A549 (cell line): ENCODE data around the gene MRPL55. TPM values are rescaled to one million over a fixed set of nuclear protein-coding genes. Genes with fewer than 3 reads are reported as not detected.

ENCODE experiments used
- ATAC-seq, 2 experiments: fragments of 200-7000 bp in 1 of 2; fragments of >200 bp in 1 of 2; cut with Nextera tagmentation in 1 of 2; cut with Tn5 transposase in 1 of 2; 3 replicates each; pipeline versions ENCODE4 v1.8.0 to v1.9.1; 2018 to 2020; ENCODE audit warnings: mild to moderate bottlenecking in 1 of 2, moderate library complexity in 1 of 2
- CTCF ChIA-PET: fragments of 300-600 bp; sonication (Branson Sonifier 250); formaldehyde crosslinking; extraction: SDS; loops from one replicate; lab custom pipeline; 2021; ENCODE audit warnings: antibody characterized with exemption, inconsistent platforms; lab: Yijun Ruan, JAX
- POLR2A ChIA-PET: fragments of 350-600 bp; formaldehyde crosslinking; extraction: SDS; loops from one replicate; lab custom pipeline; 2021; ENCODE audit warnings: antibody characterized with exemption, inconsistent platforms; lab: Yijun Ruan, JAX
- DNase-seq, 2 experiments: peaks; one replicate each; pipeline versions ENCODE4 v3.0.0 to v3.0.0-alpha.2; 2011 to 2016; ENCODE audit warnings: low read depth in 1 of 2, low spot score in 1 of 2
- FAIRE-seq: peaks from 2 replicates; lab custom pipeline; 2011; peaks lifted over from hg19 to GRCh38; lab: Jason Lieb, UNC
- H3K27ac ChIP-seq, 2 experiments: fragments of >200 bp; sonication (Bioruptor Twin); formaldehyde crosslinking; 3 replicates each; pipeline ENCODE4 v1.5.1; 2016 to 2017
- H3K4me1 ChIP-seq: fragments of >200 bp; sonication (Bioruptor Twin); formaldehyde crosslinking; 3 replicates; pipeline ENCODE4 v1.6.1; 2016
- H3K4me2 ChIP-seq: fragments of >200 bp; sonication (Bioruptor Twin); formaldehyde crosslinking; 3 replicates; pipeline ENCODE4 v1.6.1; 2016
- H3K4me3 ChIP-seq: fragments of >200 bp; sonication (Bioruptor Twin); formaldehyde crosslinking; 3 replicates; pipeline ENCODE4 v1.5.1; 2016
- H3K9me3 ChIP-seq: fragments of >200 bp; sonication (Bioruptor Twin); formaldehyde crosslinking; 3 replicates; pipeline ENCODE4 v1.6.1; 2016
- CEBPB ChIP-seq, 2 experiments: fragments of >200 bp in 1 of 2; sonication (Bioruptor Twin) in 1 of 2; formaldehyde crosslinking in 1 of 2; IDR thresholded peaks; 2 replicates each; pipeline ENCODE4 v1.6.1; 2012 to 2016
- EHF ChIP-seq: fragments of 250-450 bp; sonication (Bioruptor Pico); IDR thresholded peaks from 2 replicates; pipeline ENCODE4 v1.5.0; 2020; ENCODE audit warnings: mild to moderate bottlenecking
- ESRRA ChIP-seq: fragments of 150-350 bp; IDR thresholded peaks from 2 replicates; pipeline ENCODE4 v1.6.1; 2014; ENCODE audit warnings: mild to moderate bottlenecking, low read length, borderline replicate concordance
- FOSB ChIP-seq: fragments of 250-450 bp; sonication (Bioruptor Pico); IDR thresholded peaks from 2 replicates; pipeline ENCODE4 v1.5.0; 2020; ENCODE audit warnings: mild to moderate bottlenecking, moderate library complexity
- FOXS1 ChIP-seq: fragments of 250-450 bp; sonication (Bioruptor Pico); IDR thresholded peaks from 2 replicates; pipeline ENCODE4 v1.5.0; 2020; ENCODE audit warnings: mild to moderate bottlenecking, moderate library complexity
- GATA3 ChIP-seq: IDR thresholded peaks from 2 replicates; pipeline ENCODE4 v1.6.1; 2012; ENCODE audit warnings: borderline replicate concordance
- HEYL ChIP-seq: fragments of 250-450 bp; sonication (Bioruptor Pico); IDR thresholded peaks from 2 replicates; pipeline ENCODE4 v1.8.0; 2021; ENCODE audit warnings: mild to moderate bottlenecking, moderate library complexity
- JUNB ChIP-seq: fragments of >200 bp; sonication (Bioruptor Twin); formaldehyde crosslinking; IDR thresholded peaks from 2 replicates; pipeline ENCODE4 v1.6.1; 2016
- KDM1A ChIP-seq: fragments of 200-600 bp; sonication (generic); IDR thresholded peaks from 2 replicates; pipeline ENCODE4 v1.6.1; 2016; ENCODE audit warnings: low read depth, mild to moderate bottlenecking
- MAZ ChIP-seq: fragments of 150-350 bp; IDR thresholded peaks from 2 replicates; pipeline ENCODE4 v1.6.1; 2014; ENCODE audit warnings: antibody characterized with exemption, low read depth, low read length, borderline replicate concordance
- NPAS2 ChIP-seq: fragments of 250-450 bp; sonication (Bioruptor Pico); IDR thresholded peaks from 2 replicates; pipeline ENCODE4 v1.8.0; 2022; ENCODE audit warnings: mild to moderate bottlenecking, moderate library complexity, borderline replicate concordance
- NR3C1 ChIP-seq: fragments of >200 bp; sonication (Bioruptor Twin); formaldehyde crosslinking; IDR thresholded peaks from 3 replicates; pipeline ENCODE4 v1.6.1; 2017
- RAD21 ChIP-seq, 2 experiments: fragments of >200 bp in 1 of 2; sonication (Bioruptor Twin) in 1 of 2; formaldehyde crosslinking in 1 of 2; IDR thresholded peaks in 1 of 2; conservative IDR thresholded peaks in 1 of 2; 2 replicates in 1 of 2; 3 replicates in 1 of 2; pipeline ENCODE4 v1.6.1; 2012 to 2018; ENCODE audit warnings: inconsistent platforms in 1 of 2
- RFX5 ChIP-seq: fragments of 450-650 bp; IDR thresholded peaks from 2 replicates; pipeline ENCODE4 v1.7.1; 2014; ENCODE audit warnings: antibody characterized with exemption, mild to moderate bottlenecking, moderate library complexity
- RNF2 ChIP-seq: fragments of 200-600 bp; sonication (generic); IDR thresholded peaks from 2 replicates; pipeline ENCODE4 v1.6.1; 2016; ENCODE audit warnings: low read depth, mild to moderate bottlenecking, antibody characterized with exemption, moderate library complexity, borderline replicate concordance
- SREBF2 ChIP-seq: fragments of 450-650 bp; IDR thresholded peaks from 2 replicates; pipeline ENCODE4 v1.6.1; 2014; ENCODE audit warnings: mild to moderate bottlenecking, moderate library complexity
- TFCP2L1 ChIP-seq: fragments of 250-450 bp; sonication (Bioruptor Pico); IDR thresholded peaks from 2 replicates; pipeline ENCODE4 v1.5.0; 2021; ENCODE audit warnings: mild to moderate bottlenecking
- WGBS: methylation state at CpG from one replicate; pipeline ENCODE4 v1.1.6; 2017; ENCODE audit errors: missing lambda C conversion rate; 5-methylcytosine and 5-hydroxymethylcytosine counted together
- polyA plus RNA-seq, 4 experiments: library from polyadenylated mRNA; depleted of rRNA in 3 of 4; stranded (reverse); fragments of >200 nt; fragmentation: RNase III in 1 of 4; extraction: RNeasy Plus Mini Kit Qiagen cat#74134 plus additional on column Dnase treatment in 1 of 4; gene quantifications; 2 replicates in 3 of 4; 3 replicates in 1 of 4; pipeline ENCODE4 v1.2.3, GENCODE V29; 2011 to 2017
- TF ChIP-seq, protein P1 (sequence below): fragments of >200 bp; sonication (Bioruptor Twin); formaldehyde crosslinking; IDR thresholded peaks from 3 replicates; pipeline ENCODE4 v1.5.1; 2016
- TF ChIP-seq, protein P2 (sequence below): fragments of 250-450 bp; sonication (Bioruptor Pico); IDR thresholded peaks from 2 replicates; pipeline ENCODE4 v1.5.0; 2020; ENCODE audit warnings: low read depth, mild to moderate bottlenecking, moderate library complexity
- TF ChIP-seq, protein P3 (sequence below): IDR thresholded peaks from 2 replicates; pipeline ENCODE4 v1.6.1; 2012; ENCODE audit warnings: low read depth, borderline replicate concordance
- TF ChIP-seq, protein P4 (sequence below): fragments of 250-450 bp; sonication (Bioruptor Pico); IDR thresholded peaks from 2 replicates; pipeline ENCODE4 v1.5.0; 2021; ENCODE audit warnings: mild to moderate bottlenecking, moderate library complexity, borderline replicate concordance

Gene MRPL55
- polyA plus RNA-seq, 2 of the 4 experiments (the other 2 are of a cell fraction) = 54.2 to 80.0 TPM

DNA sequence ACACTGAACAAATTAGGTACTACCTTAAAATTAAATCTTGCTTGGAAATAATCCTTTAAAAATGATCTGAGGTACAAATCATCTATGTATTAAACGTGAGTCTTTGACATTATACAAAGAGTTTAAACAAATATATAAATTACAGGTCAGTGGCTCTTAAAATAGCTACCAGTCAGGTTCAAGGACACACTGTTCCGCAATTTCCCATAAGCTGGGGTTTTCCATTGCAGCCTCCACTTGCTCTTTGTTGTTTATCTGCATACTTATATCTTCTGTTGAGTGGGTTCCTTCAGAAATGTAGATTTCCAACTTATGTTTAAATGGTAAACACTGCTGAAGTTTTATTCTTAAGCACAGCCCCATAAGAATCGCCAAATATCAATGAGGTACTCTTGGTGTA, 5.7 kb upstream of the MRPL55 start:
- TF ChIP-seq HEYL = no peak
- TF ChIP-seq CEBPB (IDR thresholded peaks at IDR 0.05) = no peak
- TF ChIP-seq KDM1A = no peak
- TF ChIP-seq RNF2 = no peak
- no peak for TF ChIP-seq FOXS1 (CRISPR knock-in tag)
- TF ChIP-seq TFCP2L1 (CRISPR knock-in tag) = no peak
- TF ChIP-seq, protein P1, sequence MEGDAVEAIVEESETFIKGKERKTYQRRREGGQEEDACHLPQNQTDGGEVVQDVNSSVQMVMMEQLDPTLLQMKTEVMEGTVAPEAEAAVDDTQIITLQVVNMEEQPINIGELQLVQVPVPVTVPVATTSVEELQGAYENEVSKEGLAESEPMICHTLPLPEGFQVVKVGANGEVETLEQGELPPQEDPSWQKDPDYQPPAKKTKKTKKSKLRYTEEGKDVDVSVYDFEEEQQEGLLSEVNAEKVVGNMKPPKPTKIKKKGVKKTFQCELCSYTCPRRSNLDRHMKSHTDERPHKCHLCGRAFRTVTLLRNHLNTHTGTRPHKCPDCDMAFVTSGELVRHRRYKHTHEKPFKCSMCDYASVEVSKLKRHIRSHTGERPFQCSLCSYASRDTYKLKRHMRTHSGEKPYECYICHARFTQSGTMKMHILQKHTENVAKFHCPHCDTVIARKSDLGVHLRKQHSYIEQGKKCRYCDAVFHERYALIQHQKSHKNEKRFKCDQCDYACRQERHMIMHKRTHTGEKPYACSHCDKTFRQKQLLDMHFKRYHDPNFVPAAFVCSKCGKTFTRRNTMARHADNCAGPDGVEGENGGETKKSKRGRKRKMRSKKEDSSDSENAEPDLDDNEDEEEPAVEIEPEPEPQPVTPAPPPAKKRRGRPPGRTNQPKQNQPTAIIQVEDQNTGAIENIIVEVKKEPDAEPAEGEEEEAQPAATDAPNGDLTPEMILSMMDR = no peak
- TF ChIP-seq EHF = no peak
- no peak for TF ChIP-seq FOSB (CRISPR knock-in tag)
- TF ChIP-seq ESRRA = no peak
- TF ChIP-seq, protein P2, sequence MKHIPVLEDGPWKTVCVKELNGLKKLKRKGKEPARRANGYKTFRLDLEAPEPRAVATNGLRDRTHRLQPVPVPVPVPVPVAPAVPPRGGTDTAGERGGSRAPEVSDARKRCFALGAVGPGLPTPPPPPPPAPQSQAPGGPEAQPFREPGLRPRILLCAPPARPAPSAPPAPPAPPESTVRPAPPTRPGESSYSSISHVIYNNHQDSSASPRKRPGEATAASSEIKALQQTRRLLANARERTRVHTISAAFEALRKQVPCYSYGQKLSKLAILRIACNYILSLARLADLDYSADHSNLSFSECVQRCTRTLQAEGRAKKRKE (CRISPR knock-in tag) = no peak
- TF ChIP-seq RFX5 = no peak
- H3K9me3 ChIP-seq = peaks cover 19% of the 10 kb centered on the region
- H3K4me2 ChIP-seq = no peak overlapping the region
- WGBS = 33% methylated on average over 3 of the region's 3 CpGs
- ATAC-seq (no peak), DNase-seq (no peak), FAIRE-seq (no peak)
- H3K4me3 ChIP-seq = no peak overlapping the region
- H3K27ac ChIP-seq = no peak overlapping the region
- ChIA-PET POLR2A (no interaction called here), CTCF (interaction anchor here (1.7 to 5.3 kb wide), 2 partner anchors 15 to 115 kb away, joined by 4 to 28 read pairs; no protein-coding TSS in a partner anchor)
- H3K4me1 ChIP-seq = peaks cover 5% of the 10 kb centered on the region; the same call in 2 of the 3 replicates

DNA sequence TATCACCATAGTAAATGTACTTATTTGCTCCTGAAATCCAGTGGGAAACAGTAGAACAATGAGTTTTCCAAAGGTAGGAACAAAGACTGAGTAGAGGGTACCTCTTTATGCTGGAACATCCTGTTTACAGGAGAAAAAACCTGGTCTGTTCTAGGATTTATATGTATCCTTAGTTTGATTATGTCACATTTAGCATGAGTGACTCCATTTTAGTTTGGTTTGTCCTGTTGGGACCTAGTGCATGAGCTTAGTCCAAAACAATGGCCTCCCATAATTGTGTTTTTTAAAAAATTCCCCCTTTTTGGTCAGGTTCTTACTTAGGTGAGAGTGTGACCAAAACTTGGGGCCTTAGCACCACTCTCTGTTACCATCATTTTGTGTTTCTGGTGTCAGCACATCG, 3.5 kb upstream of the MRPL55 start:
- TF ChIP-seq EHF = no peak
- TF ChIP-seq NPAS2 = no peak
- no peak for TF ChIP-seq RNF2
- no peak for TF ChIP-seq KDM1A
- no peak for TF ChIP-seq HEYL
- no peak for TF ChIP-seq GATA3
- TF ChIP-seq RFX5 = no peak
- no peak for TF ChIP-seq NR3C1
- no peak for TF ChIP-seq CEBPB (IDR thresholded peaks at IDR 0.05)
- TF ChIP-seq, protein P3, sequence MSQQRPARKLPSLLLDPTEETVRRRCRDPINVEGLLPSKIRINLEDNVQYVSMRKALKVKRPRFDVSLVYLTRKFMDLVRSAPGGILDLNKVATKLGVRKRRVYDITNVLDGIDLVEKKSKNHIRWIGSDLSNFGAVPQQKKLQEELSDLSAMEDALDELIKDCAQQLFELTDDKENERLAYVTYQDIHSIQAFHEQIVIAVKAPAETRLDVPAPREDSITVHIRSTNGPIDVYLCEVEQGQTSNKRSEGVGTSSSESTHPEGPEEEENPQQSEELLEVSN = no peak
- no peak for TF ChIP-seq FOXS1 (CRISPR knock-in tag)
- TF ChIP-seq, protein P4, sequence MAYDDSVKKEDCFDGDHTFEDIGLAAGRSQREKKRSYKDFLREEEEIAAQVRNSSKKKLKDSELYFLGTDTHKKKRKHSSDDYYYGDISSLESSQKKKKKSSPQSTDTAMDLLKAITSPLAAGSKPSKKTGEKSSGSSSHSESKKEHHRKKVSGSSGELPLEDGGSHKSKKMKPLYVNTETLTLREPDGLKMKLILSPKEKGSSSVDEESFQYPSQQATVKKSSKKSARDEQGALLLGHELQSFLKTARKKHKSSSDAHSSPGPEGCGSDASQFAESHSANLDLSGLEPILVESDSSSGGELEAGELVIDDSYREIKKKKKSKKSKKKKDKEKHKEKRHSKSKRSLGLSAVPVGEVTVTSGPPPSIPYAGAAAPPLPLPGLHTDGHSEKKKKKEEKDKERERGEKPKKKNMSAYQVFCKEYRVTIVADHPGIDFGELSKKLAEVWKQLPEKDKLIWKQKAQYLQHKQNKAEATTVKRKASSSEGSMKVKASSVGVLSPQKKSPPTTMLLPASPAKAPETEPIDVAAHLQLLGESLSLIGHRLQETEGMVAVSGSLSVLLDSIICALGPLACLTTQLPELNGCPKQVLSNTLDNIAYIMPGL (CRISPR knock-in tag) = no peak
- TF ChIP-seq RAD21 (conservative IDR thresholded peaks at IDR 0.05 in 1 of 2, IDR thresholded peaks at IDR 0.05 in 1 of 2) = no peak
- TF ChIP-seq SREBF2 = no peak
- TF ChIP-seq JUNB = no peak
- TF ChIP-seq MAZ = no peak
- TF ChIP-seq FOSB (CRISPR knock-in tag) = no peak
- H3K4me3 ChIP-seq = no peak overlapping the region
- ChIA-PET POLR2A (interaction anchor here (1.2 kb wide), 1 partner anchor 53 kb away, joined by 3 read pairs; the partner anchor contains the start of gene IBA57), CTCF (interaction anchor here (5.3 kb wide), 1 partner anchor 17 kb away, joined by 28 read pairs; no protein-coding TSS in a partner anchor)
- WGBS = 19% methylated on average over 1 of the region's 1 CpG
- FAIRE-seq (no peak), ATAC-seq (no peak), DNase-seq (no peak)
- H3K4me1 ChIP-seq = peaks cover 12% of the 10 kb centered on the region; the same call in 2 of the 3 replicates
- H3K4me2 ChIP-seq = no peak overlapping the region
- peaks cover 5% of the 10 kb centered on the region; the same call in 2 of the 3 replicates for H3K9me3 ChIP-seq
- H3K27ac ChIP-seq = no peak overlapping the region
